Right lobe of liver (tissue), 4 donors: ENCODE measurements around the gene NATD1.

Experiments
- CTCF ChIP-seq, 4 donors: fragments of 200-600 bp in 3 of 4; fragments of 450-650 bp in 1 of 4; IDR thresholded peaks; one replicate each; pipeline versions ENCODE4 v1.5.1 to v1.8.0; 2016 to 2022; ENCODE audit warnings: antibody characterized with exemption in 4 of 4, mild to moderate bottlenecking in 2 of 4
- POLR2A ChIP-seq: fragments of 450-650 bp; IDR thresholded peaks from one replicate; pipeline ENCODE4 v1.6.1; 2017; ENCODE audit warnings: antibody characterized with exemption, mild to moderate bottlenecking
- donor health status: DM: no; HTN: no; CAD: no.
- donor health status: DM: no; HTN: no; CAD: no.
- donor health status: DM: no; HTN: yes; CAD: no.

GRCh38 chr17:21291862-21292261 is 38.7 kb upstream of the NATD1 start:
- TF ChIP-seq CTCF (IDR thresholded peaks at IDR 0.05) (no peak), POLR2A (no peak)
